ENCODE data around the gene BCL2L1. TPM values are rescaled to one million over a fixed set of nuclear protein-coding genes. Genes with fewer than 3 reads are reported as not detected.

Gene BCL2L1
- total RNA-seq, 4 donors from 2014 or later, result 105 to 138 (median 119) TPM

DNA sequence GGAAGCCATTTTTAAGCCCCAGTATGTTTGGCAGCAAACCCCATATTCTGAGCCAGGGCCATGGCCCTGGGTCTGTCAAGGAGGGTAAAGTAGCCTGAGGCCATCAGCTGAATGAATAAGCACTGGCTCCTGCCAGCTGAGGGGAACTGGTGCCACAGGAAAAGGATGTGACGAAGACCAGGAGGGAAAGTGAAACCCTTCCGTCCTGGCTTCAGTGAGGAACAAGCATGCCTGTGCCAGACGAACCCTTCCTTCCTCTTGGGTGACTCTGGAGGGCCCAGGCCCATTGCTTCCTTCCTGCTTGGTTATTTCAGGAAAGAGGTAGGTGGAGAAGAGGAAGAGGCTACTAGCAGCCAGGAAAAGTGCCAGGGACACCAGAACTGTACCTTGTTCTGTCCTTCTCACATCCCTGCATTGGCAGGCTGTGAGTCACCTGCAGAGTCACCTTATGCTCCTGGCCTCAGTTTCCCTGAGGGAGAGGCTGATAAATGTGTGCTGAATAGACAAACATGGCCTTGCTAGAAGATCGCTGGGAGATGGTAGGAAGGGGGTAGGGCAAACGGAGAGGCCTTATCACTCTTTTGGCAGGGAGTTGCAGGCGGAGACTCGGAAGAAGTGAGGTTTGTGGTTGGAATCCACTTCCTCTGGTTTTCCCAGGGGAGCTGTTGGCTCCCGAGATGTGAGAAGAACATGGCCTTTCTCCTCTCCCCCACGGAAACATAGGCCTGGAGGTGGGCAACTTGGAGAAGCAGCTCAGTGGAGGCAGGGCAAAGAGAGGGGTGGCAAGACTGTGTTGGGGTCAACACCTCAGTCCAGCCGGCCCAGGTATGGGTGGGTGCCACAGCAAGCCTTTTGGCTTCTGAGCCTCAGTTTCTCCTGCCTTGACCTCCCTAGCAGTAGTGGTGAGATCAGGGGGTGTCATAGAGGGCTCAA, 47.5 kb downstream of the BCL2L1 start:
- H3K27me3 ChIP-seq, result no peaks in the 10 kb centered on the region
- TF ChIP-seq, protein P1, sequence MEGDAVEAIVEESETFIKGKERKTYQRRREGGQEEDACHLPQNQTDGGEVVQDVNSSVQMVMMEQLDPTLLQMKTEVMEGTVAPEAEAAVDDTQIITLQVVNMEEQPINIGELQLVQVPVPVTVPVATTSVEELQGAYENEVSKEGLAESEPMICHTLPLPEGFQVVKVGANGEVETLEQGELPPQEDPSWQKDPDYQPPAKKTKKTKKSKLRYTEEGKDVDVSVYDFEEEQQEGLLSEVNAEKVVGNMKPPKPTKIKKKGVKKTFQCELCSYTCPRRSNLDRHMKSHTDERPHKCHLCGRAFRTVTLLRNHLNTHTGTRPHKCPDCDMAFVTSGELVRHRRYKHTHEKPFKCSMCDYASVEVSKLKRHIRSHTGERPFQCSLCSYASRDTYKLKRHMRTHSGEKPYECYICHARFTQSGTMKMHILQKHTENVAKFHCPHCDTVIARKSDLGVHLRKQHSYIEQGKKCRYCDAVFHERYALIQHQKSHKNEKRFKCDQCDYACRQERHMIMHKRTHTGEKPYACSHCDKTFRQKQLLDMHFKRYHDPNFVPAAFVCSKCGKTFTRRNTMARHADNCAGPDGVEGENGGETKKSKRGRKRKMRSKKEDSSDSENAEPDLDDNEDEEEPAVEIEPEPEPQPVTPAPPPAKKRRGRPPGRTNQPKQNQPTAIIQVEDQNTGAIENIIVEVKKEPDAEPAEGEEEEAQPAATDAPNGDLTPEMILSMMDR (IDR thresholded peaks at IDR 0.05), result no peak
- peak in 1 of 2 donors; percentile 87 for TF ChIP-seq EP300 (IDR thresholded peaks at IDR 0.05)
- peak in 1 of 2 donors; percentile 16 for TF ChIP-seq POLR2A (IDR thresholded peaks at IDR 0.05)
- peaks cover 0 to 16% (median 0%) of the 10 kb centered on the region in 3 donors for H3K36me3 ChIP-seq
- peaks cover 13 to 99% (median 84%) of the 10 kb centered on the region in 4 donors for H3K4me1 ChIP-seq
- DNase-seq (ENCODE audit: low spot score in 2 of 2), result peak in 1 of 2 donors; percentile 60
- peak overlapping the region in 2 of 4 donors; percentile 1 to 24 for H3K4me3 ChIP-seq
- WGBS, 2 donors, result 40 to 49% methylated on average over 10 of the region's 10 CpGs
- peak overlapping the region; percentile 89 to 99 (median 98) for H3K27ac ChIP-seq
- no peaks in the 10 kb centered on the region for H3K9me3 ChIP-seq

GRCh38 chr20:31673943-31674463, 48.7 kb downstream of the BCL2L1 start:
- H3K27ac ChIP-seq, result peak overlapping the region; percentile 89 to 99 (median 98)
- H3K27me3 ChIP-seq, result no peaks in the 10 kb centered on the region
- H3K9me3 ChIP-seq, result no peaks in the 10 kb centered on the region
- H3K4me1 ChIP-seq, result peaks cover 18 to 100% (median 91%) of the 10 kb centered on the region in 4 donors
- H3K4me3 ChIP-seq, result no peak overlapping the region
- DNase-seq (ENCODE audit: low spot score in 2 of 2), result no peak
- TF ChIP-seq EP300 (IDR thresholded peaks at IDR 0.05), result no peak
- H3K36me3 ChIP-seq, result peaks cover 0 to 7% (median 0%) of the 10 kb centered on the region in 3 donors
- 57 to 65% methylated on average over 2 of the region's 2 CpGs for WGBS, 2 donors

- peaks cover 0 to 3% (median 0%) of the 10 kb centered on the region in 3 donors for H3K36me3 ChIP-seq
- DNase-seq (ENCODE audit: low spot score in 2 of 2), result no peak
- no peaks in the 10 kb centered on the region for H3K9me3 ChIP-seq
- H3K27ac ChIP-seq, result peak overlapping the region; percentile 89 to 99 (median 98)
- peaks cover 18 to 100% (median 91%) of the 10 kb centered on the region in 4 donors for H3K4me1 ChIP-seq
- TF ChIP-seq POLR2A (IDR thresholded peaks at IDR 0.05) (no peak), EP300 (IDR thresholded peaks at IDR 0.05) (no peak)
- TF ChIP-seq, protein P1 (IDR thresholded peaks at IDR 0.05), result no peak
- H3K4me3 ChIP-seq, result no peak overlapping the region
- no peaks in the 10 kb centered on the region for H3K27me3 ChIP-seq
Observed at GRCh38 chr20:31673435-31673834, 49.2 kb downstream of the BCL2L1 start.

DNA sequence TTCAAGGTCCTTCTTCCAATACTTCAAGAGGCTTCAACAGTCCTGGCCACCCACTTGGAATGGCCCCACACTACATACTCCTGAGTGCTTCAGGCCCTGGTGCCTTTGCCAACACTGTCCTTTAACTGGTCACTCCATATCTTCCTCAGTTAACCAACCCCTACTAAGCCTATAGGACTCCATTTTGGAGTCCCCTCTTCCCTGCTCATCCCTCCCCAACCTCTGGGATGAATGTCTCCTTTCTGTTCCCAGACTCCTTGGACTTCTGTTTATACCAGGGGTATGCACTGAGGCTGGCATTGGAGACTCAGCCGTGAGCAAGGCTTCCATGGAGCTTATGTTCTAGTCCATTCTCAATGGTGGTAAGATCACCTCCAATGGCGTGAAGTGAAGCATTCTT, 51.3 kb downstream of the BCL2L1 start:
- DNase-seq (ENCODE audit: low spot score in 2 of 2), result no peak
- Histone ChIP-seq H3K9me3 (no peaks in the 10 kb centered on the region), H3K27me3 (no peaks in the 10 kb centered on the region), H3K27ac (peak overlapping the region; percentile 89 to 99 (median 98)), H3K4me3 (no peak overlapping the region), H3K4me1 (peaks cover 18 to 100% (median 92%) of the 10 kb centered on the region in 4 donors), H3K36me3 (peaks cover 0 to under 1% (median 0%) of the 10 kb centered on the region in 3 donors)
- WGBS, 2 donors, result 90 to 100% methylated on average over 2 of the region's 2 CpGs
- no peak for TF ChIP-seq POLR2A (IDR thresholded peaks at IDR 0.05)
- TF ChIP-seq EP300 (IDR thresholded peaks at IDR 0.05), result no peak
- TF ChIP-seq, protein P1 (IDR thresholded peaks at IDR 0.05), result no peak

- peaks cover 0 to 8% (median 0%) of the 10 kb centered on the region in 3 donors for H3K36me3 ChIP-seq
- no peaks in the 10 kb centered on the region for H3K9me3 ChIP-seq
- no peak overlapping the region for H3K4me3 ChIP-seq
- peaks cover 18 to 100% (median 91%) of the 10 kb centered on the region in 4 donors for H3K4me1 ChIP-seq
- no peaks in the 10 kb centered on the region for H3K27me3 ChIP-seq
- H3K27ac ChIP-seq, result peak overlapping the region; percentile 89 to 99 (median 98)
- TF ChIP-seq, protein P1 (IDR thresholded peaks at IDR 0.05), result no peak
- TF ChIP-seq EP300 (IDR thresholded peaks at IDR 0.05) (peak; percentile 91), POLR2A (IDR thresholded peaks at IDR 0.05) (peak in 1 of 2 donors; percentile 41)
- peak; percentile 44 to 62 for DNase-seq (ENCODE audit: low spot score in 2 of 2)
- 24 to 32% methylated on average over 10 of the region's 10 CpGs for WGBS, 2 donors
Observed at GRCh38 chr20:31670371-31671228, 52.1 kb downstream of the BCL2L1 start.

All from tibial nerve (tissue), 4 donors.